NCI-H748 treated with DMSO at 0.1 percent for 48 hours (cell line): ENCODE measurements around the gene SGCA.

Experiments used
- DNase-seq: peaks from one replicate; lab custom pipeline; 2025; lab: John Stamatoyannopoulos, UW

SGCA gene

GRCh38 chr17:50182783-50183420 is 17.1 kb downstream of the SGCA start:
- no peak for DNase-seq

- no peak for DNase-seq
These were observed 17.7 kb downstream of the SGCA start for GRCh38 chr17:50183421-50183994.

- DNase-seq: no peak
These were observed 18.3 kb downstream of the SGCA start for GRCh38 chr17:50184064-50184463.

GRCh38 chr17:50184611-50185398 is 19.0 kb downstream of the SGCA start:
- no peak for DNase-seq

GRCh38 chr17:50185631-50186471 is 20.0 kb downstream of the SGCA start:
- DNase-seq: no peak

- no peak for DNase-seq
These were observed 21.0 kb downstream of the SGCA start for GRCh38 chr17:50186661-50187393.

GRCh38 chr17:50187394-50187725 is 21.6 kb downstream of the SGCA start:
- no peak for DNase-seq

GRCh38 chr17:50187751-50188530 is 22.1 kb downstream of the SGCA start:
- DNase-seq: no peak

- DNase-seq: no peak
These were observed 22.7 kb downstream of the SGCA start for GRCh38 chr17:50188531-50188920.

- no peak for DNase-seq
These were observed 23.2 kb downstream of the SGCA start for GRCh38 chr17:50188921-50189549.

GRCh38 chr17:50189550-50190292 is 23.9 kb downstream of the SGCA start:
- DNase-seq: no peak

- no peak for DNase-seq
These were observed 24.4 kb downstream of the SGCA start for GRCh38 chr17:50190293-50190602.

GRCh38 chr17:50190603-50191358 is 25.0 kb downstream of the SGCA start:
- DNase-seq: no peak

GRCh38 chr17:50191359-50192143 is 25.7 kb downstream of the SGCA start:
- no peak for DNase-seq

GRCh38 chr17:50192144-50192617 is 26.4 kb downstream of the SGCA start:
- DNase-seq: no peak

- DNase-seq: no peak
These were observed 26.9 kb downstream of the SGCA start for GRCh38 chr17:50192618-50193291.

GRCh38 chr17:50194140-50194933 is 28.5 kb downstream of the SGCA start:
- DNase-seq: no peak
